ENCODE measurements around the gene GGT6.

DNA sequence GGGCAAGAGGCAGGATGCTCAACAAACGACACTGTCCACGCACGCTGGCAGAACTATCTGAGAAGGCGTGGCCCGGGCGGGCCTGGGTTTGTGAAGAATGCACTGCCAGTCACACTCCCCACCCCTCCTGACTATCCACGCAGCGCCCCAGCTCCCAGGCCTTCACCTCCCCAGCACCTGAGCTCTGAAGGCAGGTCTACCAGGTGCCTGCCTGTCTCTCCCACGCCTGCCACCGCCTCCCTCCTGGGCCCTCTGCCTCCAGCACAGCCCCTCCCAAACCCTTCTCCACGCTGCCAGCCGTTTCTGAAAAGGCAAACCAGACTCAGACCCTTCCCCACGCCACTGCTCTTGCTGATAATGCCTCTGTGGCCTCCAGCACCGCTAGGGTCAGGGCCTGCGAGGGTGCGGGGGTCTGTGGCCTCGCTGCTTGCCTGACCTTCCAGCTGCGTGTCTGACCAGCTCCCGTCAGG lies 16.8 kb downstream of the GGT6 start:
- TF ChIP-seq, protein P1, sequence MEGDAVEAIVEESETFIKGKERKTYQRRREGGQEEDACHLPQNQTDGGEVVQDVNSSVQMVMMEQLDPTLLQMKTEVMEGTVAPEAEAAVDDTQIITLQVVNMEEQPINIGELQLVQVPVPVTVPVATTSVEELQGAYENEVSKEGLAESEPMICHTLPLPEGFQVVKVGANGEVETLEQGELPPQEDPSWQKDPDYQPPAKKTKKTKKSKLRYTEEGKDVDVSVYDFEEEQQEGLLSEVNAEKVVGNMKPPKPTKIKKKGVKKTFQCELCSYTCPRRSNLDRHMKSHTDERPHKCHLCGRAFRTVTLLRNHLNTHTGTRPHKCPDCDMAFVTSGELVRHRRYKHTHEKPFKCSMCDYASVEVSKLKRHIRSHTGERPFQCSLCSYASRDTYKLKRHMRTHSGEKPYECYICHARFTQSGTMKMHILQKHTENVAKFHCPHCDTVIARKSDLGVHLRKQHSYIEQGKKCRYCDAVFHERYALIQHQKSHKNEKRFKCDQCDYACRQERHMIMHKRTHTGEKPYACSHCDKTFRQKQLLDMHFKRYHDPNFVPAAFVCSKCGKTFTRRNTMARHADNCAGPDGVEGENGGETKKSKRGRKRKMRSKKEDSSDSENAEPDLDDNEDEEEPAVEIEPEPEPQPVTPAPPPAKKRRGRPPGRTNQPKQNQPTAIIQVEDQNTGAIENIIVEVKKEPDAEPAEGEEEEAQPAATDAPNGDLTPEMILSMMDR (IDR thresholded peaks at IDR 0.05; ENCODE audit: insufficient read depth, low read depth, low read length) = no peak
- no peak for TF ChIP-seq EZH2 (IDR thresholded peaks at IDR 0.05; ENCODE audit: insufficient read depth, low read length)

Measured in astrocyte (in vitro differentiated cells and primary cell).